Right lobe of liver (tissue), 4 donors: ENCODE results near the gene KIF5C.

Experiments
- POLR2A ChIP-seq: fragments of 450-650 bp; IDR thresholded peaks from one replicate; pipeline ENCODE4 v1.6.1; 2017; ENCODE audit warnings: antibody characterized with exemption, mild to moderate bottlenecking
- TF ChIP-seq, protein P1 (sequence below), 4 donors: fragments of 200-600 bp in 3 of 4; fragments of 450-650 bp in 1 of 4; IDR thresholded peaks; one replicate each; pipeline versions ENCODE4 v1.5.1 to v1.8.0; 2016 to 2022; ENCODE audit warnings: antibody characterized with exemption in 4 of 4, mild to moderate bottlenecking in 2 of 4
- donor health status: DM: no; HTN: no; CAD: no.
- donor health status: DM: no; HTN: no; CAD: no.
- donor health status: DM: no; HTN: yes; CAD: no.

DNA sequence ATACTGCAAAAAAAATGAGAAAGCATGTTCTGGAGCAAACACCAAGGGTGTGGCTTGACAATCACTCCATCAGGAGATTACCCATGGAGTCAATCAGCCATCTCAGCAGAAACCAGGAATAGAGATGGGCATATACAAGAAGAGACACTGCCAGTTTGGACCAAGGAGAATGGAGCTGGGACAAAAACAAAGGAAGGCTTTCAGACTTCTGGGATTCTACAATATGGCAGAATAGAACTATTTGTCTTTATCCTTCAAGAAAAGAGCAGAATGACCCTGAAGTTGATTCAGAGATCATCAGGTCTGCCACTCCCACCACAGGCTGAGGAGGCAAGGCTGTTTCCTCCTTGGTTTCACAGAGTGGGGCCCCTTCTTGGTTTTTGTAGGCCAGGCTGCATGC, 48.2 kb upstream of the KIF5C start:
- TF ChIP-seq, protein P1, sequence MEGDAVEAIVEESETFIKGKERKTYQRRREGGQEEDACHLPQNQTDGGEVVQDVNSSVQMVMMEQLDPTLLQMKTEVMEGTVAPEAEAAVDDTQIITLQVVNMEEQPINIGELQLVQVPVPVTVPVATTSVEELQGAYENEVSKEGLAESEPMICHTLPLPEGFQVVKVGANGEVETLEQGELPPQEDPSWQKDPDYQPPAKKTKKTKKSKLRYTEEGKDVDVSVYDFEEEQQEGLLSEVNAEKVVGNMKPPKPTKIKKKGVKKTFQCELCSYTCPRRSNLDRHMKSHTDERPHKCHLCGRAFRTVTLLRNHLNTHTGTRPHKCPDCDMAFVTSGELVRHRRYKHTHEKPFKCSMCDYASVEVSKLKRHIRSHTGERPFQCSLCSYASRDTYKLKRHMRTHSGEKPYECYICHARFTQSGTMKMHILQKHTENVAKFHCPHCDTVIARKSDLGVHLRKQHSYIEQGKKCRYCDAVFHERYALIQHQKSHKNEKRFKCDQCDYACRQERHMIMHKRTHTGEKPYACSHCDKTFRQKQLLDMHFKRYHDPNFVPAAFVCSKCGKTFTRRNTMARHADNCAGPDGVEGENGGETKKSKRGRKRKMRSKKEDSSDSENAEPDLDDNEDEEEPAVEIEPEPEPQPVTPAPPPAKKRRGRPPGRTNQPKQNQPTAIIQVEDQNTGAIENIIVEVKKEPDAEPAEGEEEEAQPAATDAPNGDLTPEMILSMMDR (IDR thresholded peaks at IDR 0.05) = no peak
- no peak for TF ChIP-seq POLR2A
